Measurements from ENCODE around the gene ZNF641. TPM values are rescaled to one million over a fixed set of nuclear protein-coding genes. Genes with fewer than 3 reads are reported as not detected.

Gene ZNF641
- total RNA-seq (10 to 100 TPM; 18.5 to 50.0 (median 36.6) TPM), polyA plus RNA-seq (10 to 100 TPM; 14.0 to 50.3 TPM)
- long read RNA-seq, donor 1, full-length matches to known transcripts: 9 of 38 reads
- long read RNA-seq, donor 1, partial matches to known transcripts: 1 of 38 reads
- long read RNA-seq, donor 1, other reads (novel, unspliced or antisense): 28 of 38 reads
- long read RNA-seq, donor 2, partial matches to known transcripts: 0 of 3 reads
- long read RNA-seq, donor 2, other reads (novel, unspliced or antisense): 0 of 3 reads
- long read RNA-seq, donor 3, full-length matches to known transcripts: 42 of 78 reads
- long read RNA-seq, donor 3, partial matches to known transcripts: 1 of 78 reads
- long read RNA-seq, donor 3, other reads (novel, unspliced or antisense): 35 of 78 reads

- H3K9me3 ChIP-seq: no peaks in the 10 kb centered on the region
- peak; percentile 19 for TF ChIP-seq POLR2A (IDR thresholded peaks at IDR 0.05)
- TF ChIP-seq EP300 (IDR thresholded peaks at IDR 0.05): no peak
- no peaks in the 10 kb centered on the region for H3K27me3 ChIP-seq
- no peaks in the 10 kb centered on the region for H3K4me1 ChIP-seq (ENCODE audit: insufficient read depth)
- intact Hi-C loops (cut with DNase I): no loop called here
- DNase-seq: peak in 4 of 5 donors; percentile 76 to 88 (median 82)
- H3K36me3 ChIP-seq: no peaks in the 10 kb centered on the region
- peak within 1 kb of the TSS; percentile 84 to 95 for H3K27ac ChIP-seq
- 0 to 1% (median 1%) methylated on average over 39 to 61 of the region's 61 CpGs for WGBS, 3 donors
- peak within 1 kb of the TSS; percentile 79 for H3K4me3 ChIP-seq
Measured at GRCh38 chr12:48350249-48351021, at the start of gene ZNF641. ZNF641 (minus strand) TSS chr12:48350919; CDS start chr12:48348090, 2,829 bp downstream.

DNA sequence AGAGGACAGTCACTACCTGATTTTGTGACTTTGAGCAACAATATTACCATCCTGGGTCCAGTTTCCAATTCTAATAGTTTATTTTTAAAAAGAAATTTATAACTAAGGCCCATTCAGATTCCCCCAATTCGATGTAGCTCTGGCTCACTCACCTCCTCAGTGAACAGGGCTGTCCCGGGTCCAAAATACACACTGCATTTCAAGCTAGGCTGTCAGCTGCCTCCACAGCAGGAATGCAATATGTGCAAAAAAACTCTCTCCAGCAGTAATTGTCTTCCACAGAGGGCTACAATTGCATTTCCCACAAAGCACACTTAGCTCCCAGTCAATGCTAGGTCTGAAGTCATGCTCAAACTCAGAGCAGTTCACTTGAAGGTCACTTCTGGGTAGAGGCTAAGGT is 39.3 kb upstream of the ZNF641 start:
- no peaks in the 10 kb centered on the region for H3K4me1 ChIP-seq (ENCODE audit: insufficient read depth)
- no peak overlapping the region for H3K4me3 ChIP-seq
- WGBS, 3 donors: 28 to 39% (median 33%) methylated on average over 2 of the region's 2 CpGs
- TF ChIP-seq EP300 (IDR thresholded peaks at IDR 0.05): no peak
- TF ChIP-seq, protein P1, sequence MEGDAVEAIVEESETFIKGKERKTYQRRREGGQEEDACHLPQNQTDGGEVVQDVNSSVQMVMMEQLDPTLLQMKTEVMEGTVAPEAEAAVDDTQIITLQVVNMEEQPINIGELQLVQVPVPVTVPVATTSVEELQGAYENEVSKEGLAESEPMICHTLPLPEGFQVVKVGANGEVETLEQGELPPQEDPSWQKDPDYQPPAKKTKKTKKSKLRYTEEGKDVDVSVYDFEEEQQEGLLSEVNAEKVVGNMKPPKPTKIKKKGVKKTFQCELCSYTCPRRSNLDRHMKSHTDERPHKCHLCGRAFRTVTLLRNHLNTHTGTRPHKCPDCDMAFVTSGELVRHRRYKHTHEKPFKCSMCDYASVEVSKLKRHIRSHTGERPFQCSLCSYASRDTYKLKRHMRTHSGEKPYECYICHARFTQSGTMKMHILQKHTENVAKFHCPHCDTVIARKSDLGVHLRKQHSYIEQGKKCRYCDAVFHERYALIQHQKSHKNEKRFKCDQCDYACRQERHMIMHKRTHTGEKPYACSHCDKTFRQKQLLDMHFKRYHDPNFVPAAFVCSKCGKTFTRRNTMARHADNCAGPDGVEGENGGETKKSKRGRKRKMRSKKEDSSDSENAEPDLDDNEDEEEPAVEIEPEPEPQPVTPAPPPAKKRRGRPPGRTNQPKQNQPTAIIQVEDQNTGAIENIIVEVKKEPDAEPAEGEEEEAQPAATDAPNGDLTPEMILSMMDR (IDR thresholded peaks at IDR 0.05): no peak
- TF ChIP-seq POLR2A (IDR thresholded peaks at IDR 0.05): no peak
- H3K27me3 ChIP-seq: no peaks in the 10 kb centered on the region
- intact Hi-C loops (cut with DNase I): no loop called here
- no peaks in the 10 kb centered on the region for H3K9me3 ChIP-seq
- no peak overlapping the region for H3K27ac ChIP-seq
- H3K36me3 ChIP-seq: no peaks in the 10 kb centered on the region
- DNase-seq: no peak

- no peak for TF ChIP-seq POLR2A (IDR thresholded peaks at IDR 0.05)
- no peak for TF ChIP-seq EP300 (IDR thresholded peaks at IDR 0.05)
- TF ChIP-seq, protein P1 (IDR thresholded peaks at IDR 0.05): no peak
- intact Hi-C loops (cut with DNase I): loop anchor here in 1 of 4 donors (5.0 kb wide), 1 partner anchor 797 kb away; no protein-coding TSS in a partner anchor
- no peaks in the 10 kb centered on the region for H3K4me1 ChIP-seq (ENCODE audit: insufficient read depth)
- no peaks in the 10 kb centered on the region for H3K36me3 ChIP-seq
- 52 to 66% (median 62%) methylated on average over 3 of the region's 3 CpGs for whole genome bisulfite sequencing, 3 donors
- no peaks in the 10 kb centered on the region for H3K9me3 ChIP-seq
- H3K4me3 ChIP-seq: no peak overlapping the region
- H3K27me3 ChIP-seq: no peaks in the 10 kb centered on the region
- no peak overlapping the region for H3K27ac ChIP-seq
- no peak for DNase-seq
Measured at GRCh38 chr12:48389409-48389808, 38.7 kb upstream of the ZNF641 start.

GRCh38 chr12:48388938-48389337 is 38.2 kb upstream of the ZNF641 start:
- no peak overlapping the region for H3K27ac ChIP-seq
- no peak overlapping the region for H3K4me3 ChIP-seq
- intact Hi-C loops (cut with DNase I): loop anchor here in 1 of 4 donors (5.0 kb wide), 1 partner anchor 797 kb away; no protein-coding TSS in a partner anchor
- WGBS, 3 donors: 69 to 88% (median 73%) methylated on average over 2 of the region's 2 CpGs
- no peaks in the 10 kb centered on the region for H3K4me1 ChIP-seq (ENCODE audit: insufficient read depth)
- no peak for DNase-seq
- no peaks in the 10 kb centered on the region for H3K9me3 ChIP-seq
- H3K27me3 ChIP-seq: no peaks in the 10 kb centered on the region
- TF ChIP-seq POLR2A (IDR thresholded peaks at IDR 0.05) (no peak), EP300 (IDR thresholded peaks at IDR 0.05) (no peak)
- TF ChIP-seq, protein P1 (IDR thresholded peaks at IDR 0.05): no peak
- no peaks in the 10 kb centered on the region for H3K36me3 ChIP-seq
